HG03139 (cell line): ENCODE measurements around the gene USF2.

Experiments
- ATAC-seq: cut with Tn5 transposase; IDR thresholded peaks from one replicate; pipeline ENCODE4 v1.9.1; 2021; ENCODE audit not compliant: unreplicated experiment

USF2 gene

DNA sequence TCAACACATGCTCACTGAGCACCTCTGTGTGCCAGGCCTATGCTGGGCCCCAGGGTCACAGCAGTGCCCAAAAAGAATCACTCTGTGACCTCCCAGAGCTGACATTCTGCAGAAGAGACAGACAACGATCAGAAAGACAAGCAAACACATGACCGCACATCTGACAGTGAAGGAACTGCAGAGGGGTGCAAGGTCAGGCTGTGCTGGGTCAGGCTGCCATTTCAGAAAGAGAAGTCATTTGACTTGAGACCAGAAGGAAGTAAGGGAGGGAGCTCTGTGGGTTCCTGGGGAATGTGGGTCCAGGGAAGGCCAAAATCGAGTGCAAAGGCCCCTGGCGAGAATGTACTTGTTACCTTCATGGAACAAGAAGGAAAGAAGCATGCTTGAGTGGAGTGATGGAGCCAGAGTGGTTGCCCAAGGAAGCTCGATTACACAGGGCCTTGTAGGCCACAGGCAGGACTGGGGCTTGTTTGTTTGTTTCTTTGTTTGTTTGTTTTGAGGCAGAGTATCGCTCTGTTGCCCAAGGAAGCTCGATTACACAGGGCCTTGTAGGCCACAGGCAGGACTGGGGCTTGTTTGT, 48.8 kb downstream of the USF2 start:
- ATAC-seq, result no peak

DNA sequence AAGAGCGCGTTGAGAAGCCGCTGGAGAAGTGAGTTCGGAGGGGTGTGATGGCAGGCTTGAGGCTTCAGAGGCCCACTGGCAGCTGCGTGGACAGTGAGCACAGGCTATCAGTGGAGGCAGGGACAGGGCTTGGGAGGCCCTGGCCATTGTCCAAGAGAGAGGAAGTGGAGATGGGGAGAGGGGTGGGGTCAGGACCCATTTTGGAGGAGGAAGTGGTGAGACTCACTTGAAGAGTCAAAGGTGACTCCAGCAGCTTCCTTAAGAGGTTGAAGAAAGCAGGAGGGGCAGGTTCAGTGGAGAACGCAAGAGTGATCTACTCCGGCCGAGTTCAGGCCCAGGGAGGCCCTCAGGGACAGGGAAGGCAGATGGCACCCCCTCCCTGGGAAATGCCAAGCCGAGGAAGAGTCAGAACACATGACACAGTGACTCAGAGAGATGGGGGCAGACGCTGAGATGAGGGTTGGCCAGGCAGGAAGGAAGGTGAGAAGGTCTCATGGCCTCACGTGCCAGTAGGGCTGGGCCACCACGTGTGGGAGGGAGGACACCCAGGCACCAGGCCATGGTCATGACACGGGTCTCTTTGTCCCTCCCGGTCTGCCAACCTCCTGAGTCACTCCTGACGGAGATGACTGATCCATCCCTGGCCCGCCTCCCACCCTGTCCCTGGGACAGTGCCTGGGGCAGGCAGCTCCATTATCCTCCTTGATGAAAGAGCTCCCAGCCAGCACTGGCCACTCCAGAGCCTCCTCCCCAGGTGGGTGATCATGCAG, 50.1 kb downstream of the USF2 start:
- no peak for ATAC-seq

DNA sequence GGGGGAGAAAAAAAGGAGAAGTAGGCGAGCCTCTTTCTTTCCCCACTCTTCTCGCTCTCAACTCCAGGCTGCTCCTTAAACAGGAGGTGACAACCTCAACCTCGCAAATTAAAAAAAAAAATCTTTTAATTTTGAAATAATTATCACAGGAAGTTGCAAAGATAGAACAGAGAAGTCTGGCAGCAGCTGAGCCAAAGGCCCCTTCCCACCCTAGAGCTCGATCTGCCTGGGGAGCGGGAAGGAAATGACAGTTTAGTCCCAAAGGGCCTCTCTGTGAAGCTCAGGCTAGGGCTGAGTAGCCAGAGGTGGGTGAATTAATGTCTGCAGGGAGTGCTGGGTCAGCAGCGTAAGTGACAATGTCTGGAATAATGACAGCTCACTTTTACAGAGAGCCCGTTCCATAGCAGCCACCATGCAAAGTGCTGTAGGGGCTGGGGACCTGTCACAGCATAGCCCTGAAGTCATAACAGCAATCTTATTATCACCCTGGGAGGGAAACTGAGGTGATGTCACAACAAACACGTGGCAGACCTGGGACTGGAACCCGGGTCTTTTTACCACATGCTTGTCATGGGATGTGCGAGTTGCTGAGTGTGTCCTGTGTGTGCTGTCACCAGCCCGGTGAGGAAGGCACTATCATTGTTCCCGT, 51.4 kb downstream of the USF2 start:
- no peak for ATAC-seq

DNA sequence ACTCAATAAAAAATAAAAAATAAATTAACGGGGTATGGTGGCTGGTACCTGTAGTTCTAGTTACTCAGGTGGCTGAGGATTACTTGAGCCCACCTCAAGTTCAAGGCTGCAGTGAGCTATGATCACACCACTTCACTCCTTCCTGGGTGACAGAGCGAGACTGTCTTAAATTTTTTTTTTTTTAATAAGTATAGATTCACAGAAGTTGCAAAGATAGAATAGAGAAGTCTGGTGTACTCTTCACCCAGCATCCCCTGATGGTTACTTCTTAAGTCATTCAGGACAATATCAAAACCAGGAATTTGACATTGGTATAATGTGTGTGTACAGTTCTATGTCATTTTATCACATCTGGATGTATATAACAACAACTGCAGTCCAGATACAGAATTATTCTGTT, 52.5 kb downstream of the USF2 start:
- no peak for ATAC-seq

DNA sequence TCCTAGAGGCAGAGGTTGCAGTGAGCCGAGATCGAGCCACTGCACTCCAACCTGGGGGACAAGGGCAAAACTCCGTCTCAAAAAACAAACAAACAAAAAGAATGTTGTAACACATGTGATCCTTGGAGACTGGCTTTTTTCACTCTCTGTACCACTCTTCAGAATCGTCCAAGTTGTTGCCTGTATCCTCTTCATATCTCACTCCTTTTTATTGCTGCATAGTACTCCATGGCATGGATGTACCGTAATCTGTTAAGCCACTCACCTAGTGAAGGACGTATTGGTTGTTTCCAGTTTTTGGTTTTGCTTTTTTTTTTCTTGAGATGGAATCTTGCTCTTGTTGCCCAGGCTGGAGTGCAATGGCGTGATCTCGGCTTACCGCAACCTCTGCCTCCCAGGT, 53.3 kb downstream of the USF2 start:
- no peak for ATAC-seq

DNA sequence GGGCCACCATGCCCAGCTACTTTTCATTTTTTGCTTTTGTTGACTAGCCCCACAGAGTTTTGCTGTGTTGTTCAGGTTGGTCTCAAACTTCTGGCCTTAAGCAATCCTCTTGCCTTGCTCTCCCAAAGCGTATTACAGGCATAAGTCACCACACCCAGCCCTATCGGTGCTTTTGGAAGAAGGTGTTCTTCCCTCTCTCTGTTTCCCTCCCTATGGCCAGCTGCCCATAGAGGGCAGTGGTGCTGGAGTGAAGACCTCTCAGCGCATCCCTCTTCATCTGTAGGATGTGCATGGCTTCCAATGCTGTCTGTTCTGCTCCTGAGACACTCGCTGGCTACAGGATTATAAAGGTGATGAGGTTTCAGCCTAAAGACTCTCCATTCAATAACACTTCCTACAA, 58.9 kb downstream of the USF2 start:
- ATAC-seq, result no peak

DNA sequence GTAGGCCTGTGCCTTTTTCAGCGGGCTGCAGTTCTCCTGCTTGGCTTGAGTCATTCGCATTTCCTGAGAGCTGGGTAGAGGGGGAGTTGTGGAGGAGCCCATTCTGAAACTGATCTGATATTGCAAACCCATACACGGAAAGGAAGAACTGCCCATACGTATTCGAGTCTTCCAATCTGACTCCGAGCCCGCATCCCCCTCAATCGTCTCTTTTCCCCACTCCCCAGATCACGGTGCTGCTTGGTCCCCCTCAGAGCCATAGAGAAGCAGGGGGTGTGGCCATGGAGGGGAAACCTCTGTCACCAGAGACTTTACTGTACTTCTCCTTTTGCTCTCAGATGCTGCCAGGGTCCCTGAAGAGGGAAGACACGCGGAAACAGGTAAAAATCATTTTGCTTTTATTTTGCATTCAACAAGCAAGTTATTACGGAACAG, 60.1 kb downstream of the USF2 start, which contains the start of gene CD22:
TSS of gene CD22 (plus strand) at position 337 of the 435 bp plus-strand sequence. CDS start 2,854 bp downstream, outside the sequence.
- no peak for ATAC-seq

DNA sequence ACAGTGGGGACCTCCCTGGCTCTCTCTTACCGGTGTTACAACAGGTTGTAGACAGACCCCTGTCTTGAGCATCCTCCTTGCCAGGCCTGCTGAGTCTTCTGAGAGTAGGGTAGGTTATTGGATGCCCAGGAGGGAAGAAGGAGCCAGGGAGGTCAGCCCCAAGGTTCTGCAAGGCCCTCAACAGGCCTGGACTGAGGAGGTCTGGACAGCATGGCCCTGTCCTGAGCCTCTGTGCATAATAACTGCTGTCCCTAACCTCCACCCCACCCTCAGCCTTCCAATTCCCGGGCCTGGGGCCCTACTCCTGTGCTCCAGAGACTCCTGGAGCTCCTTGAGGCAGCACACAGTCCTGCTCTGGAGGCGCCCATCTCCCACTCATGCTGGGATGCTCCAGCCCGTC, 60.6 kb downstream of the USF2 start:
- no peak for ATAC-seq
